CD4-positive, alpha-beta T cell treated with Interleukin-4 for 1 hour (primary cell): ENCODE measurements around the gene JAKMIP3.

ENCODE experiments used
- DNase-seq, 2 donors: peaks; one replicate each; pipeline ENCODE4 v3.0.0-alpha.2; 2020 to 2022

The JAKMIP3 gene

DNA sequence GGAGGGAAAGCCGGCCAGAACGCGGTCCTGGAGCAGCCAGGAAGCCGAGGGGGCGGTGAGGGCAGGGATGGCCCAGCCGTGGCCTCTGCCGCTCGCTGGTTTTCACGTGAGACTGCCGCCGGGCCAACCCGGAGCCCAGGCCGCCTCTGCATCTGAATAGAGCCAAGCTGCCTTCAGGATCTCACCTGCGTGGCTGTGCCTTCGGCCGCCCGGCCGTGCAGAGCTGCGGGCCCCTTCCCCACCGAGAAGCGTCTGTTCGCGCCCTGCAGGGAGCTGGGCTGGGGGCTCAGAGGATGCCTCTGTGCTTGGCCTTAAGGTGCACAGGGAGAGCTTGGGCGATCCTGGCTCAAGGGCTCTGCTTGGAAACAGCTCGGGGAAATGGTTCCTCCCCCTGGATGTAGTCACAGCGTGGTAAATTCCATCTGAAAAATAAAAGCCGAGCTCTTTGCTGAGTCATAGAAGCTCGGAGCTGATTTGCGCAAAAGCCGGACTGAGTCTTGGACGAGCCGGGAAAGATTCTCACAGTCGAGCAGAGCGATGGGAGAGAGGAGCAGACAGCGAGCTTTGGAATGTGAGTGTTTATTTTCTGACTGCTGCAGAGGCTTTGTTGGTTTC, at the start of gene JAKMIP3:
JAKMIP3 (plus strand) TSS at position 456 of the 615 bp plus-strand sequence. CDS start 38,863 bp downstream, outside the sequence.
- DNase-seq: no peak

DNA sequence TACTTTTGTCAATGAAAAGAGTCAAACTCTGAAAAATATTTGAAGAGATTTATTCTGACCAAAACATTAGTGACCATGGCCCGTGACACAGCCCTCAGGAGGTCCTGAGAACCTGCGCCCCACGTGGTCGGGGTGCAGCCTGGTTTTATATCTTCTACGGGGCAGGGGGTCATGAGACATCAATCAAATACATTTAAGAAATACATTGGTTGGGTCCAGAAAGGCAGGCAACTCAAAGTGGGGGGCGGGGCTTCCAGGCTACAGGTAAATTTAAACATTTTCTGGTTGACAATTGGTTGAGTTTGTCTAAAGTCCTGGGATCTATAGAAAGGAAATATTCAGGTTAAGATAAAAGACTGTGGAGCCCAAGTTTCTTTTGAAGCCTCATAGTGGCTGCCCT, 49.2 kb upstream of the JAKMIP3 start:
- DNase-seq: no peak

DNA sequence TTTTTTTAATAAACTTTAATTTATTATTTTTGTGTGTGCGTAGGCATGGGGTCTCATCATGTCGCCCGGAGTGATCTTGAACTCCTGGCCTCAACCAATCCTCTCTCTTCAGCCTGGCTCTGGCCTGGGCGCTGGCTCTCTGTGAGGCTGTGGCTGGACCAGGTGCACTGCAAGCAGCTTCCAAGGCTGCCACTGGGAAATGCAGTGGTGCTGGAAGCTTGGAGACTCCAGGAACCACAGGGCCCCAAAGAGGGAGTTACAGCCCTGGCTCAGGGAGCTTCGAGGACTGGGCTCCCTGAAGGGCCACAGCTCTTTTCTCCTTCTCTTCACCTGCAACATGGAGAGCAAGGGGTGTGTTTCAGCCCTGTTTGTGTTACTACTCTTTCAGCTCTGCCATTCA, 47.3 kb upstream of the JAKMIP3 start:
- DNase-seq: no peak

DNA sequence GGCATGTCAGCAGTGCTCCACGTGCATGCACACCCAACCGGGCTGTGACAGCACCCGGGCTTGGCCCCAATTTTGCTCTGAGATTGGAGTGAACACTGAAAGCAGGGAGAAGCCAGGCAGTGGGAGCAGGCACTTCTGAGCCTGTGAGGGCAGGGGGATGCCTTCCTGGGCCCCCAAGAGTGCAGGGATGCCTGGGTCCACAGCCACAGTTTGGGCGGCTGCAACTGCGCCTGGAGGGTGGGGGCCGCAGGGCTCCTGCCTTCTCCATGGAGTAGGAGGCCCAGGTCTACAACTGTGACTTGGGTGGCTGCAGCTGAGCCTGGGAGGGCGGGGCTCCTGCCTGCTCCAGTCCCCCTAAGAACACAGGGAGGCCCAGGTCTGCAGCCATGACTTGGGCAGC, 46.4 kb upstream of the JAKMIP3 start:
- no peak for DNase-seq

DNA sequence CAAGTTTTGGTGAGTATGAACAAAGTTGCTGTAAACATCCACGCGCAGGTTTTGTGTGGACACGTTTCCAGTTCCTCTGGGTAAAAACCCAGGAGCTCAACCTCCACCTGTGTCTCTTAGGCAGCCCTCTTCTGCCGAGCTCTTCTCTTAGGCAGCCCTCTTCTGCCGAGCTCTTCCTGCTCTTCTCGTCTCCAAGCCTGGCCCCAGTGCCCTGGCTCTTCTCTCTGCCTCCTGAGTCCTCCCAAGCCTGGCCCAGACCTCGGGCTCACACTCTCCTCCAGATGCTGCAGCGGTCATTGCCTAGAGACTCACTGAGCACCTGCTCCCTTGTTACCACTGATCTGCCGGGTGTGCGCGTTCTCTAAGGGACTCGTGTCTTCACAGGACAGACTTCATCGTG, 45.3 kb upstream of the JAKMIP3 start:
- no peak for DNase-seq

DNA sequence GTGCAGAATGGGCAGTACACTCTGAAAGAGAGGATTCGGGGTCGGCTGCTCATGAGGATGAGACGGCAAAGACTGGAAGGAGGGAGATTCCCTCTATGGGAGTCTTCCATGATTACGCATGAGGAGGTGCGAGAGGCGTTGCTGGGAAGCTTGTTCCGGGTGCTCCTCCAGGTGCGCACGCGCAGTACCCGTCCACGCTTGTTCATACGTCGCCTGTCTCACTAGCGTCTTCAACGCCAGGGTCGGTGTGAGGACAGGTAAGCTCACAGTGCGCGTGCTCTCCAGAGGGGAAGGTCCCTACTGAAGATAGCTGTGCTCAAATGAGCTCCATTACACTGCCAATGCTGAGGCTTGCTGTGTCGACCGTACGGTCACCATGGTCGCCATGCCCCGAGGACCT, 44.7 kb upstream of the JAKMIP3 start:
- DNase-seq: no peak

DNA sequence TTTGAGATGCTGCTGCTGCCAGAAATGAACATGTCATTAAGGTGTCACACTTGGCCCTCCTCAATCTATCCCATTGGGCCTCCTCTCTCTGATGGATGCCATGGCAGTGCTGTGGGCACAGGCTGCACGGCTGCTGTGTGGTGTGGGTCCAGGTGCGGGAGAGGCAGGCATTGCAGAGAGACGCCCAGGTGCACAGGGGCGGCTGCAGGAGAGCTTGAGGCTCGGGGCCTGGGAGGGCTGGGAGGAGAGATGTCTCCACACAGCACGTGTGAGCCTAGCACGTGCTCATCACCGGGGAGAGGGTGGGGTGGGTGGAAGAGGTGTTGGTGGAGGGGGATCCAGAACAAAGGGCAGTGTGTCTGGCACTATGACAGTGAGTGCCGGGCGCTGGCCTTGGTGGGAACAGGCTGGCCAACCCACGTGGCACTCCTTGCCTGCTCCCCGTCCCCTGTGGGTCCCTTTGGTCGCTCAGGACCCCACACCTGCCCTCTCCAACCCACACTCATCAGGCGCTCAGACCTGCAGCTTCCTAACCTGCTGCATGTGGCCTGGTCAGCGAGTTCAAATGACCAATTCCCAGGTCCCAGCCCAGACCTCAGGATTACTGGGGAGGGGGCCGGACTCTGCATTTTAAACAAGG, 44.1 kb upstream of the JAKMIP3 start:
- no peak for DNase-seq

DNA sequence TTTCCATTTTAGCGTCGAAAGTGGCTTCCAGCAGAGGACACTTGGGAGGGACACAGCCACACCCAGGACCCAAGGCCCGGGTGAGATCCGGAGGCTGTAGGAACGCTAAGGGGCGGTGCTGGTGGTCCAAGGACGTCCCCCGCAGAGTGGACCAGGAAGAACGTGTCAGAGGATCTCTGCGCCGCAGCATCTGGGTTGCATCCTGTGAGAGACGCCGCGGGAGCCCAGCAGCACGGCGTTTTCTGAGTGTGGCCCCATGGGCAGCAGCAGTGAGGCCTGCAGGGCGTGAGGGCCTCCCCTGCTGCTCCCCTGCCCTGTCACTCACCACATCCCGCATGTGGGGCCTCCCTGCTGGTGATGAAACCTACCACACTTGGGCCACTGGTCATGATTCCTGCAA, 43.5 kb upstream of the JAKMIP3 start:
- no peak for DNase-seq

DNA sequence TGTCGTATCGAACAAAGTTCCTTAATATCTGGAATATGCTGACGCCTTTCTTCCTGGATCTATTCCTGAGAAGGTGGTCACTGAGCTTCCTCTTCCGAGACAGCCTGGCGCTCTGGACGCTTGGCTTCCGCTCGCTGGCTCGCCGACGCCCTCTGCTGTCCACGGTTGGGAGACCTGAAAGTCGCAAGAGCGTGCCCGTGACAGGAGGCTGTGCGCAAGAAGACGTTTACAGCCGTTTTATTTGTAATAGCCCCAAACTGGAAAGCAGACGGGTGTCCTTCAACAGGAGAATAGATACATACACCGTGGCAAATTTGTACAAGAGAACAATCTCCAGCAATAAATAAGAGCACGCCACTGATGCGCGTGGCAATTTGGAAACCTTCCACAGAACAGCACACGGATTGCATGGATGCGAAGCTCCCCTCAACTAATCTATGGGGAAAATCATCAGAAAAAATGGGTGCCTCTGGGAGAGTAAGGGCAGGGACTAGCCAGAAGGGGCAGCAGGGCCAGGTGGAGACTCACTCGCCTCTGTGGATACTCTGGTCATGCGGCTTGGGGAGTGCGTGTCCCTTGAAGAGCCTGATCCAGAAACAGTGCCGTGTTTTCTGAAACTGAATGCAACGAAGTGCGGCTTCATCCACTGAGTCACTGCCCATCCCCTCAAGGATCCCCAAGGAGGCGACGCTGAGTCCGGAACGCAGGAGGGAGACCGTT, 42.5 kb upstream of the JAKMIP3 start:
- DNase-seq: peak; percentile 69 to 72

DNA sequence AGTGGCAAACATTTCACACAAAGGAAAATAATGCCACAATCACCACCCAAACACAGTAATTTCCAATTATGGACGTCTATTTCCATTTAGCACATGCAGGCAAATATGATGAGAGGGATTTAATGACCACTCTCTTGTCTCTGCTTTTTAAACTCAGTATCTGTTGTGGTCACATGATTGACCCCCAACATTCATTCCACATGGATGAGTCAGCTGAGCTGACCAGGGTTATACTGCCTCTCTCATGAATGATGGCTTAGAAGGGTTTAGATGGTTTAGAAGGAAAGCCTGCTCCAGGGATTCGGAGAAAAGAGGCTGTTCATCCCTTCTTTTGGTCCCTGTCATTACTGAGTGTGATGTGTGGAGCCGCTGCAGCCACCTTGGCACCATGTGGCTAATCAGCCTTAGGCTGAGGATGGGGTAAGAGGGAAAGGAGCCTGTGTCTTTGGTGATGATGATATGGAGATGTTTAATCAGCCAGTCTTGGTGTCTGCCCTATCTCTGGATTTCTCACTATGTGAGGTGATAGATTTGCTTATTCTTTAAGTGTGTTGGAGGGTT, 38.2 kb upstream of the JAKMIP3 start:
- no peak for DNase-seq

DNA sequence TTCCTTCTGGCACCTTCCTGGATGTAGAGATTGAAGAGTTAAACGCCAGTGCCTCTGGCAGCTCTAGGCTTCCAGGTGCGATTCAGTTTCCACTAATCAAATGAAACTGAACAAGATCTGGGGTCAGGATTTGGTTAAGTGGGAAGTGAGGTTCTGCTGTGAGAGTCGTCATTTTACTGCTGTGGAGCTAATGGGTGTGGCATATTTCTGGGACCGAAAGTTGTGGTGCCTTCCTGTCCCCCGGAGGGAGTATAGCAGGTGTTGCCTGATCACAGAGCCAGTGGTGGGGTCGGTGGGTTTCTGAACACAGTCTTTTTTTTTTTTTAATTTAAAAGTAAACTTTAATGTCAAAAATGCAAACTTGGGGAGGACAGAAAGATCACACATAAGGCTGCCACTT, 37.0 kb upstream of the JAKMIP3 start:
- no peak for DNase-seq

DNA sequence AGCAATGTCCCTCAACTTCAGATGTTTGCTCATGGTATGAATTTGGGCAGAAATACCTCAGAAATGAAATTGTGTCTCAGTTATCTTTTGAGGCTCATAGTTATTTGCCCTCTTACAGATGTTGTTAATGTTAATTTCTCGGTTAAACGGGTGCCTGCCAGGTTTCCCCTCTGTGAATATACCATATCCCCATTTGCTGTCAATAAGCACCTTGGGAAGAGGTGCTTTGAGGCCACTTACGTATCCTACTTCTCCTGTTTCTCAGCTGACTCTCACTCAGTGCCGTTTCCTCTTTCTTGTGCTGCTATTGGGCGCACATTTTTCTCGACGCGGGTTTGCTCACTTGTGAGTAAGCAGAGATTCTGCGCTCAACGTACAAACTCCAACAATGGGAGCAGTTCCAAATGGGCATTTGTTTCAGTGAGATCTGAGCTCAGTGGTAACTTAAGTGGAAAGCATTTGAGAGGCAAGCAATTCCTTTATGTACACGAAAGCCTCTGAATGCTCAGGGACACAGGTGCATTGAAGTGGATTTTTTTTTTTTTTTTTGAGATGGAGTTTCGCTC, 34.8 kb upstream of the JAKMIP3 start:
- no peak for DNase-seq

DNA sequence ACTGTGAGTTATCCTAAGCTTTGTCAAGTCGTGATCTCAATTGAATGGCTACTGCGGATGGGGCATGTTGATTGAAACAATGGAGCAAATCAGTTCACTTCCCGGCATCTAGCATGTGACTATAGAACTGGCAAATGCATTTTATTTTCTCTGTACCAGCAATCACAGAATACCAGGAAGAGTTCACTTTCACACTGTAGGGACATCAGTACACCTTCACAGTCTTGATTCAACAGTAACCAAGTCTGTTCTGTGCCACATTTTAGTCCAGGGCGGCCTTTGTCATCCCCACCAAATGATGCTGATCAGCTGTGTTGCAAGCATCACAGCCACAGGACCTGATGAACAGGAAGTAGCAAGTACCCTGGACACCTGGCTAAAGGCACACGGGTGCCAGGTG, 32.1 kb upstream of the JAKMIP3 start:
- no peak for DNase-seq

DNA sequence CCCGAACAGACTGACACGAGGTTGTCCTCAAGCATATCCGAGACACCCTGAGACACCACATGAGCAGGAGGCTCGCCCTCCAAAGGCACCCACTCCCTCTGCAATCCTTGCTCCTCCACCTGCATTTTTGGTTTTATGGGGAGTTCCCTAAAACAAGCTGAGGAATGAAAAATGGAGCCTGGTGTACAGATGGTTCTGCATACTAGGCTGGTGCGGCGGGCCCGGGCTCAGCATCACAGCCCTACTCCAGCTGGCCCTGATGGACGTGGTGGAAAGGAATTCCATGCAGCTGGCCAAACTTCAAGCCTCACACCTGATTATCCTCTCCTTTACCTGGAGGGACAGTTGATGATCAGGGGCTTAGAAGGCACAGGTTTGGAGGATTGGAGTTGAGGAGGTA, 30.3 kb upstream of the JAKMIP3 start:
- DNase-seq: no peak

DNA sequence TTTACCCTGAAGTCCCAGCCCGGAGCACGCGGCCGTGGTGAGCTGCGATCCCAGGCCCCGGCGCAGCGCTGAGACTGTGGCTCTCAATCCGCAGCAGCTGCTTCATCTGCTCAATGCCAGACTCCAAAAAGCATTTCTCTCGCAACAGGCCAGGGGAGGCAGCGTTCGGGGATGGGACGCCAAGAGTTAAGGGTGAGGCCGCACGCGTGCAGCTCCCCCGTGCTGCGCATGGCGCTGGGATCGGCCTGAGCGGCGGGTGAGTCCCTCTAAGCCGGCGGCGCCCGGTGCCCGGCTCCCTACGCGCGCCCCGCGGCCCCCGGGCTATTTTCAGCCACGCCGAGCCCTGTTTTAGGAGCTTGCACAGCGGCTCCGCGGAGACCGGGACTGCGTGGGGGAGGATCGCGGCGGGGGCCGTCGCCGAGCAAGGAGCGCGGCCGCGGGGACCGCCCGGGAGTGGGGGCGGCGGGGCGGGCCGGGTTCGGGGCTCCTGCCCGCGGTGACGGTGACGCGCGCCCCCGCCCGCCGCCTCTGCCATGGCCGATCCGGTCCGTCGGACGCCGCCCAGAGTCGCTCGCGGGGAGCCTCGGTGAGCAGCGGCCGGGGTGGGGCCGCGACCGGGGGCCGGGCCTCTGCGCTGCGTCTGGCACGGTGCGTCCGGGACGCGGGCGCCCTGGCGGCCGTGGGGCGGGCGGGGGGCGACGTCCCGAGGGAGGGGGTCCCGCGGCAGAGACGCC, 29.4 kb upstream of the JAKMIP3 start:
- DNase-seq: no peak

DNA sequence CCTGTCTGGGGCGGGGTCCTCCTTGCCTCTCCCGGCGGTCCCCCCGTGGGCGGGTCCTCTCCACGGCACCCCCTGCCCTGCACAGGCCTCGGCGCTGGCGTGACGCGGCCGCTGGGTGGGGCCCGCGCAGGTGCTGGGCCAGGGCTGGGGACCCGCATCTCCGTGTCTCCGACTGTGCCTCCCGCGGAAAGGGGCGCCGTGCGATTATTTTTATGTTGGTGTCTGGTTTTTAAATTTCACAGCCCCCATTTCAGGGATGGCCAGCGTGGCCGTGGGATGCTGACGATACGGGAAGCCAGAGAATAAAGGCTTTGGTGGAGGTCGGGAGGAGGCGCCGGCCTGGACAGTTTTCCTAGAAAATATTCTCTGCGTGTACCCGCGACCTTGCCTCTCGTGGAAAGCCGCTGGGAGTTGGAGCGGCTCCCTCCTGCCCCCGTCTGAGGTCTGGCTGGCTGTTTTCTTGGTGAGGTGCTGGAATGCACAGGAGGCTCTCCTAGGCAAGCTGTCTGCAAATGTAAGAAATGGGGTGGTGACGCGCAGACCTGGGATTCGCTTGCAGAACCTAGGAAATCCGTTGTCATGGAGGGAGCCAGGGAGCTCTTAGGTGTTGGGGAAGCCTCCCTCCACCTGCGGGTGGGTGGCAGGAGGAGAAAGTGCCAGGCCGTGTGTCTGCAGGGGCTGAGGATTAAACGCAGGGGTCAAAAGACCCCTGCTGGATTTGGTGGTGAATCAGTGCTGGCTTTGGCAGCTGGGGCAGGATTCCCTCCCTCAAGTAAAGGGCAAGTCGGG, 28.7 kb upstream of the JAKMIP3 start:
- no peak for DNase-seq

DNA sequence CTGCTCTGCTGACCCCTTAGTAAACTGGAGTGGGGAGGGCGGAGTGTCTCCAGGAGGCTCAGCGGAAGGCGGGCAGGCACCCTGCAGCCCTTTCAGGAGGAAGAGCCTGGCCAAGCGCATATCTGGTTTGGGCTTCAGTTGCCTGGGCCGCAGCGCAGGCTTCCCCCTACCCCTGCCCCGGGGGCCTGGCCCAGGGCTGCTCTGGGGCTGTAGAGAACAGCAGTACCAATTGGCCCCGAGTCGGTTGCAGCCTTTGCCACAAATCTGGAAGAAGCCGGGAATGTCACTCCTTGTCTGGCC, 28.1 kb upstream of the JAKMIP3 start:
- DNase-seq: no peak

DNA sequence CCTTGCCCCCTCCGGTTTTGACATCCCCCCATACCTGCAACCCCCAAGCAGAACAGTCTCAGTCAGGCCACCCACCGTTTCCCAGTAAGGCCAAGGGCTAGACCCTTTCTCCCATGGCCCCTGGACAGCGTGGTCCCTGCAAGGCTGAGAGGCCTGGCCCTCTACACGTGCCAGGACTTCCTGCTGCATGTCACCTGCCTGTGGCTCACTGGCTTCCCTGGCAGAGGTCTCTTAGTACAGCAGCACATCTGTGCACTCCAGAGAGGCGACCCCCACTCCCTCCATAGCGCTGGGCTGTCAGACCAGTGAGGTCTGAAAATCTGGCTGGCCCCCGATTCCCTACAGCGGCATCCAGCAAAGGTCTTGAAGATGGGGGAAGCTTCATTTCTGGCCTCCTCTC, 26.4 kb upstream of the JAKMIP3 start:
- DNase-seq: no peak

DNA sequence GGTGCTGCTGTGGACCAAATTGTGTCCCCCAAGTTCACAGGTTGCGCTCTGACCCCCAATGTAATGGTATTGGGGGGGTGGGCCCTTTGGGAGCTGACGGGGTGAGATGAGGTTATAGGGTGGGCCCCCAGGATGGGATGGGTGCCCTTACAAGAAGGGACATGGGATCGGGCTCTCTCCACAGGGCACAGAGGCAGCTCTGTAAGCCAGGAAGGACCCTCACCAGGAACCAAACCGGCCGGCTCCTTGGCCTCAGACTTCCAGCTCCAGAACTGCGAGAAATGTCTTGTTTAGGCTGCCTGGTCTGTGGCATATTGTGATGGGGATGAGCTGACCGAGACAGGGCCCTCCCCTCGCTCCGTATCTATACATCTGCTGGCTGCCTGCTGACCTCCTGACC, 25.7 kb upstream of the JAKMIP3 start:
- DNase-seq: no peak

DNA sequence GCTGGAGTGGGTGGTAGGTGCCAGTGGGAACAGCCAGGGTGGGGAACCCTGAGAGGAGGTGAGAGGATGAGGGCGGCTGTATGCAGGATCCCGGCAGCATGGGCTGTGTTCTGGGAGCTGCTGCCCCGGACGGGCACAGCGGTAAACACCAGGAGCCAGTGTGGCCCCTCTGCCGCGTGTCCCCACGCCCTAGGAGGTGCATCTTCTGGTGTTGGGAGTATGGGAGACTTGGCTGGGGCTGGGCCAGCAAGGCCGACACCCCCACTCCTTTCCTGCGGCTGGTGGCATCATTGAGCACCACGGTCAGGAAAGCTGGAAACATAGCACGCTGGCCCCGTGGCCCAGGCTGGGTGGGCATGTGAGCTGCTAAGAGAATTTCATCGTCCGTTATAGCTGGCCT, 24.4 kb upstream of the JAKMIP3 start:
- no peak for DNase-seq

DNA sequence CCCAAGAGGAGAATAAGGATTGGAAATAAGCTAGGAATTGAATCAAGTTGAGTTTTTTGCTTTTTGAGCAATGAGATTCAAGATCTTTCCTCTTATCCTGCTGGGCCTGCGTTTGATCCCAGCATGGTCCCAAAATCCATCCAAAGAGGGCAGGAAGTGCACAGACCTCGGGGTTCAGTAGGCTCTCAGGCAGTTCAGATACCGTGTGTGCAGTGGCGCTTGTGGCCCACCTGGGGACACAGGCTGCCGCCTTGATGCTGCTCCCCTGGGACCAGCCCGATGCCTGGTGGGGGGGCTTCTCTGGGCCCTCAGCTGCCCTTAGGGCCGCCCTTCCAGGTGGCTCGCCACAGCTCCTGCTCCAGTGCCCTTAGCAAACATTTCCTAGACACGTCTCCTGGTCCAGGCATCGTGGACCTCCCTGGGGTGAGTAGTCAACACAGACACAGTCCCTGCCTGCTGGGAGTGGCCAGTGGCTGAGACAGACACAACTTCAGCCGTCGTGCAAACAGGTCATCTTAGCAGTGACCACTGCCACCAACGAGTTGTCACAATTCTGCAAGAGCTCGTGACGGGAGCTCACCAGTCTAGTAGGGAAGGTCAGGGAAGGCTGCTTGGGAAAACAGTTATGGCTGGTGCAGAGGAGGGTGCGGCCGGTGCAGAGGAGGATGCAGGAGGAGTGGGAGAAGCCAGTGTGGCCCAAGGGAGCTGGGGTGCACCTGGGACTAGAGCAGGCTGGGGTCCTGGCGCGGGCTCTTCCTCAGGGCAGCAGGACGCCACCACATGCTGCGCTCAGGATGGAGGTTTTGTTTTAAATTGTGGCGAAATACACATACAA, 21.7 kb upstream of the JAKMIP3 start:
- no peak for DNase-seq

DNA sequence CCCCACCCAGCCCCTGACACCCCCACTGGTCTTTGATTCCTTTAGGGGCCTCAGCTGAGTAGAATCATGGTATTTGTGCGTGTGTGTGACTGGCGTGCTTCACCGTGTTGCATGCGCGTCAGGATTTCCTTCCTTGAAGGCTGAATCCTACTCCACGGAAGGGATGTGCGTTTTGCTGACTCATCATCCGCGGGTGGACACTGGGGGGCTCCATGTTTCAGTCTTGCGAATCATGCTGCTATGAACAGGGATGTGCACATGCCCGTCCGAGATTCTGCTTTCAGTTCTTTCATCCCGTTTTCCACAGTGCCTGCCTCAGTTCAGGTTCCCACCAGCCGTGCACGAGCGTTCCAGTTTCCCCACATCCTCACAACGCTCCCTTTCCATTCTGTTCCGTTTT, 20.9 kb upstream of the JAKMIP3 start:
- DNase-seq: no peak
